H1 (cell line): ENCODE data around the gene PLCB1. TPM values are rescaled to one million over a fixed set of nuclear protein-coding genes. Genes with fewer than 3 reads are reported as not detected.

Experiments used
- CTCF ChIA-PET: fragments of 300-600 bp; sonication (Branson Sonifier 250); formaldehyde crosslinking; loops from one replicate; lab custom pipeline; 2021; ENCODE audit not compliant: partially characterized antibody; lab: Charles Lee
- POLR2A ChIA-PET: fragments of 300-600 bp; sonication (Branson Sonifier 250); formaldehyde crosslinking; loops from one replicate; lab custom pipeline; 2021; ENCODE audit warnings: inconsistent platforms; ENCODE audit not compliant: partially characterized antibody; lab: Charles Lee
- DNase-seq, 2 experiments: peaks; one replicate each; pipeline versions ENCODE4 v3.0.0 to v3.0.0-alpha.2; 2010 to 2022; ENCODE audit warnings: low spot score in 2 of 2, low read depth in 1 of 2, mixed read lengths in 1 of 2
- FAIRE-seq: peaks from 2 replicates; lab custom pipeline; 2011; peaks lifted over from hg19 to GRCh38; lab: Jason Lieb, UNC
- H2AFZ ChIP-seq: 2 replicates; pipeline ENCODE4 v1.8.1; 2012; ENCODE audit warnings: low read length, inconsistent platforms
- H2AK5ac ChIP-seq: 2 replicates; pipeline ENCODE4 v1.6.1; 2013; ENCODE audit warnings: low read depth, low read length
- H2BK120ac ChIP-seq: replicated peaks from 2 replicates; pipeline ENCODE3; 2013; ENCODE audit warnings: low read depth, low read length, inconsistent platforms
- H2BK12ac ChIP-seq: 2 replicates; pipeline ENCODE4 v1.6.1; 2013; ENCODE audit warnings: low read depth, low read length
- H2BK15ac ChIP-seq: 2 replicates; pipeline ENCODE4 v1.6.1; 2013; ENCODE audit warnings: low read length
- H2BK20ac ChIP-seq: 2 replicates; pipeline ENCODE4 v1.6.1; 2013; ENCODE audit warnings: low read length
- H2BK5ac ChIP-seq: 2 replicates; pipeline ENCODE4 v1.6.1; 2013; ENCODE audit warnings: low read depth, low read length
- H3K14ac ChIP-seq: 2 replicates; pipeline ENCODE4 v1.6.1; 2013; ENCODE audit warnings: inconsistent platforms; ENCODE audit not compliant: insufficient read length
- H3K18ac ChIP-seq: 2 replicates; pipeline ENCODE4 v1.6.1; 2013; ENCODE audit warnings: low read length; ENCODE audit errors: extremely low read depth
- H3K23ac ChIP-seq: 2 replicates; pipeline ENCODE4 v1.6.1; 2013; ENCODE audit warnings: inconsistent platforms; ENCODE audit not compliant: insufficient read length
- H3K23me2 ChIP-seq: 2 replicates; pipeline ENCODE4 v1.6.1; 2013; ENCODE audit warnings: low read depth, low read length
- H3K27ac ChIP-seq: 2 replicates; pipeline ENCODE4 v1.6.1; 2011; ENCODE audit warnings: low read depth, low read length, inconsistent platforms
- H3K27me3 ChIP-seq, 4 experiments: replicated peaks in 1 of 4; 1 replicate in 1 of 4; 2 replicates in 3 of 4; pipeline versions ENCODE4 v1.6.1 to v1.8.1; 2011 to 2013; ENCODE audit warnings: low read length in 3 of 4, mild to moderate bottlenecking in 3 of 4, inconsistent platforms in 2 of 4, mixed read lengths in 2 of 4, moderate library complexity in 1 of 4; ENCODE audit not compliant: control insufficient read depth in 3 of 4, insufficient read depth in 3 of 4; ENCODE audit errors: extremely low read depth in 1 of 4
- H3K36me3 ChIP-seq, 4 experiments: 2 replicates each; pipeline versions ENCODE4 v1.6.1 to v1.8.1; 2011 to 2013; ENCODE audit warnings: mild to moderate bottlenecking in 4 of 4, low read length in 3 of 4, moderate library complexity in 2 of 4, control low read depth in 1 of 4, inconsistent platforms in 1 of 4; ENCODE audit not compliant: insufficient read depth in 4 of 4, control insufficient read depth in 2 of 4
- H3K4ac ChIP-seq: replicated peaks from 2 replicates; pipeline ENCODE3; 2013; ENCODE audit warnings: low read length, low read depth, mixed read lengths, inconsistent platforms; ENCODE audit not compliant: insufficient read length
- H3K4me1 ChIP-seq, 4 experiments: replicated peaks in 1 of 4; 1 replicate in 1 of 4; 2 replicates in 3 of 4; pipeline versions ENCODE4 v1.6.1 to v1.8.1; 2011 to 2013; ENCODE audit warnings: low read length in 3 of 4, inconsistent platforms in 2 of 4, mixed read lengths in 1 of 4; ENCODE audit not compliant: insufficient read depth in 4 of 4, control insufficient read depth in 3 of 4
- H3K4me2 ChIP-seq, 2 experiments: 2 replicates each; pipeline versions ENCODE4 v1.6.1 to v1.8.1; 2011 to 2013; ENCODE audit warnings: low read depth in 2 of 2, low read length in 2 of 2, control low read depth in 1 of 2, inconsistent platforms in 1 of 2, mild to moderate bottlenecking in 1 of 2; ENCODE audit not compliant: insufficient read depth in 1 of 2
- H3K4me3 ChIP-seq, 4 experiments: fragments of 200-600, 300-600 bp in 1 of 4; sonication (generic), shearing (Covaris generic), sonication (Bioruptor Twin) in 1 of 4; 2 replicates each; pipeline versions ENCODE4 v1.5.1 to v1.8.1; 2011 to 2016; ENCODE audit warnings: low read length in 4 of 4, low read depth in 3 of 4, control low read depth in 2 of 4, inconsistent platforms in 2 of 4, mild to moderate bottlenecking in 2 of 4, mixed read lengths in 1 of 4, moderate library complexity in 1 of 4; ENCODE audit not compliant: insufficient read depth in 2 of 4; ENCODE audit errors: extremely low read depth in 1 of 4
- H3K56ac ChIP-seq: replicated peaks from 2 replicates; pipeline ENCODE3; 2013; ENCODE audit warnings: low read depth, mild to moderate bottlenecking, mixed read lengths, low read length, inconsistent platforms; ENCODE audit not compliant: insufficient read length
- H3K79me1 ChIP-seq: 2 replicates; pipeline ENCODE4 v1.6.1; 2013; ENCODE audit warnings: low read depth, low read length, control low read depth
- H3K79me2 ChIP-seq, 2 experiments: 2 replicates each; pipeline versions ENCODE4 v1.6.1 to v1.8.1; 2012 to 2013; ENCODE audit warnings: low read length in 2 of 2, mild to moderate bottlenecking in 2 of 2, inconsistent platforms in 1 of 2; ENCODE audit not compliant: insufficient read depth in 2 of 2, control insufficient read depth in 1 of 2
- H3K9ac ChIP-seq, 4 experiments: replicated peaks in 1 of 4; 1 replicate in 1 of 4; 2 replicates in 3 of 4; pipeline versions ENCODE4 v1.6.1 to v1.8.1; 2011 to 2013; ENCODE audit warnings: low read depth in 3 of 4, low read length in 3 of 4, control low read depth in 2 of 4, mild to moderate bottlenecking in 2 of 4, moderate library complexity in 2 of 4, inconsistent platforms in 1 of 4; ENCODE audit errors: extremely low read depth in 1 of 4
- H3K9me3 ChIP-seq, 2 experiments: 2 replicates each; pipeline versions ENCODE4 v1.6.1 to v1.8.1; 2012 to 2013; ENCODE audit warnings: mild to moderate bottlenecking in 2 of 2, moderate library complexity in 2 of 2, control low read depth in 1 of 2, inconsistent platforms in 1 of 2, low read depth in 1 of 2, low read length in 1 of 2, mixed read lengths in 1 of 2; ENCODE audit not compliant: insufficient read depth in 2 of 2
- H4K20me1 ChIP-seq, 2 experiments: replicated peaks in 1 of 2; 2 replicates each; pipeline versions ENCODE3 to v1.8.1; 2011 to 2013; ENCODE audit warnings: inconsistent platforms in 2 of 2, low read length in 2 of 2, mild to moderate bottlenecking in 1 of 2; ENCODE audit not compliant: insufficient read depth in 2 of 2, control insufficient read depth in 1 of 2
- H4K5ac ChIP-seq: 2 replicates; pipeline ENCODE4 v1.6.1; 2013; ENCODE audit warnings: low read length, low read depth, mixed read lengths, inconsistent platforms; ENCODE audit not compliant: insufficient read length
- H4K8ac ChIP-seq: 2 replicates; pipeline ENCODE4 v1.8.0; 2013; ENCODE audit warnings: mild to moderate bottlenecking, moderate library complexity, low read length, inconsistent platforms; ENCODE audit not compliant: insufficient read depth; ENCODE audit errors: extremely low read depth
- H4K91ac ChIP-seq: replicated peaks from 2 replicates; pipeline ENCODE3; 2013; ENCODE audit warnings: low read length, mixed read lengths, inconsistent platforms; ENCODE audit not compliant: insufficient read length
- BCL11A ChIP-seq, 2 experiments: IDR thresholded peaks; one replicate each; pipeline ENCODE4 v1.6.1; 2011; ENCODE audit warnings: low read depth in 2 of 2, low read length in 2 of 2, mild to moderate bottlenecking in 2 of 2
- BRCA1 ChIP-seq: IDR thresholded peaks from 2 replicates; pipeline ENCODE4 v1.6.1; 2012; ENCODE audit warnings: low read depth, low read length, improper control_type of control experiment
- CHD2 ChIP-seq: IDR thresholded peaks from 2 replicates; pipeline ENCODE4 v1.6.1; 2012; ENCODE audit warnings: low read length, improper control_type of control experiment
- HDAC2 ChIP-seq, 2 experiments: fragments of 300-600 bp in 1 of 2; sonication (generic) in 1 of 2; IDR thresholded peaks; 2 replicates each; pipeline ENCODE4 v1.6.1; 2011 to 2012; ENCODE audit warnings: low read depth in 2 of 2, low read length in 2 of 2, mild to moderate bottlenecking in 2 of 2, moderate library complexity in 2 of 2, borderline replicate concordance in 1 of 2, inconsistent platforms in 1 of 2
- JUN ChIP-seq: IDR thresholded peaks from 2 replicates; pipeline ENCODE4 v1.6.1; 2011; ENCODE audit warnings: low read depth, mild to moderate bottlenecking, improper control_type of control experiment, low read length
- JUND ChIP-seq: IDR thresholded peaks from 2 replicates; pipeline ENCODE4 v1.6.1; 2011; ENCODE audit warnings: mild to moderate bottlenecking, improper control_type of control experiment, low read length
- SRF ChIP-seq: IDR thresholded peaks from 2 replicates; pipeline ENCODE4 v1.6.1; 2011; ENCODE audit warnings: mild to moderate bottlenecking, low read depth, low read length, moderate library complexity
- WGBS, 2 experiments: shearing (Covaris generic) in 1 of 2; methylation state at CpG; one replicate each; pipeline versions ENCODE4 v1.1.6 to v1.1.7; 2013 to 2015; ENCODE audit warnings: low lambda C conversion rate in 2 of 2, mixed read lengths in 2 of 2, inconsistent platforms in 1 of 2, low coverage in 1 of 2, missing lambda C conversion rate in 1 of 2; ENCODE audit not compliant: insufficient replicate concordance in 2 of 2, insufficient coverage in 1 of 2, insufficient read length in 1 of 2; ENCODE audit errors: extremely low coverage in 1 of 2, missing lambda C conversion rate in 1 of 2; 5-methylcytosine and 5-hydroxymethylcytosine counted together
- polyA plus RNA-seq, 7 experiments: library from polyadenylated mRNA; depleted of rRNA in 3 of 7; stranded (reverse) in 5 of 7; unstranded in 2 of 7; fragments of >200 nt in 5 of 7; fragments of 200-250 nt in 2 of 7; gene quantifications; 1 replicate in 5 of 7; 2 replicates in 1 of 7; 4 replicates in 1 of 7; pipeline versions ENCODE4 v1.2.1 to v1.2.3, GENCODE V29; 2011 to 2013; ENCODE audit warnings: missing spikeins in 2 of 7, mixed read lengths in 2 of 7
- total RNA-seq: library from RNA; stranded (reverse); fragmentation: NEBNext Ultra II Directional; extraction: Animal tissue kit (Norgen Biotek cat#: 25700); gene quantifications from 2 replicates; pipeline ENCODE4 v1.2.1, GENCODE V29; 2021

Gene PLCB1
- total and polyA plus RNA-seq, 2 of the 8 experiments (the other 6 are each of a cell fraction or from before 2014, with no cell fraction given), result 2.6 to 9.1 TPM

DNA sequence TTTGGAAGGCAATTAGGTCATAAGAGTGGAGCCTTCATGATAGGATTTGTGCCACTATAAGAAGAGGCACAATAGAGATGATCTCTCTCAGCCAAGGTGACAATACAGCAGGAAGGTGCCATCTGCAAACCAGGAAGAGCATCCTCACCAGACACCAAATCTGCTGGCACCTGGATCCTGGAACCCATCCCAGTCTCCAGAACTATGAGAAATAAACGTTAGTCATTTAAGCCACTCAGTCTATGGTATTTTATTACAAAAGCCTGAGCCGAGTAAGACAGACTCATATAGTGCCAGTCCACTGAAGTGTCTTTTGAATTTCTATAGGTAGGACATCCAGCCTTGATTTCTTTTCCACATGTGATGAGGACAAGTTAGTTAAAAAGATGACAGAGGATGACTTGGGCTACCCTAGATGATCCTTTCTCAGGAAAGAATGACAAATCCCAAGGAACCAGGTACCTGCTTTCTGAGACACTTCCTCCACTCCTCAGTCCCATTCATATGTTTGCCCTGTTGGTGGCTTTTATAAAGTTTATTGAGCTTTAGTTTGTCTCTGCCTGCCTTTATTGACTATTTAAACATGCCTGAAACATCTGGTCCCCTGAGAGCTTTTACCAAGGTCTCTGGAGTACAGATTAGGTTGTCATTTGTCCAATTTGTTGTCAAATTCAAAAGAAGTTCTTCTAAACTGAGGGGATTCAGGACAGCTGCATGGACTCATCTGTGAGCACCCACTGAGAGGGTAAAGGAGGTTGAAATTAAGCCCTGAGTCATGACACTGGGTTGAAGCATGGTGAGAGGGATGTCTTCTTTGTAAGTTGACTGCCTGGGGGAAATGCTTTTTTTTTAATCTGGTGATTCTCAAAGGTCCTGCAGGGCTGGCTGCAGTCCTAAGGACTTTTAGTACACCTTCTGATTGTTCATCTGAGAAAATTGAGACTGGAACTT is 771.9 kb downstream of the PLCB1 start:
- no peak for FAIRE-seq
- Histone ChIP-seq H3K27ac (no peak overlapping the region), H3K9ac (no peak overlapping the region), H3K79me1 (no peaks in the 10 kb centered on the region), H3K23me2 (no peaks in the 10 kb centered on the region), H4K8ac (no peak overlapping the region), H2BK12ac (no peak overlapping the region), H2AFZ (no peak overlapping the region), H3K27me3 (no peaks in the 10 kb centered on the region; a peak in 1 of 7 replicates), H3K79me2 (no peaks in the 10 kb centered on the region), H3K23ac (no peak overlapping the region), H3K36me3 (no peaks in the 10 kb centered on the region)
- POLR2A ChIA-PET, result no interaction called here
- no peak for TF ChIP-seq HDAC2 (IDR thresholded peaks at IDR 0.05; ENCODE audit: borderline replicate concordance in 1 of 2, low read depth in 2 of 2, low read length in 2 of 2)
- no peak for TF ChIP-seq SRF
- TF ChIP-seq BRCA1, result no peak
- TF ChIP-seq BCL11A (IDR thresholded peaks at IDR 0.05; ENCODE audit: low read depth in 2 of 2, low read length in 2 of 2), result no peak
- TF ChIP-seq JUN, result no peak
- TF ChIP-seq CHD2, result no peak
- TF ChIP-seq JUND, result no peak
- TF ChIP-seq, all 59 proteins: peak for 0
- Histone ChIP-seq H3K56ac (no peak overlapping the region), H4K91ac (no peak overlapping the region), H3K4me2 (no peak overlapping the region), H3K4ac (no peak overlapping the region), H2BK120ac (no peak overlapping the region), H3K14ac (no peak overlapping the region), H2BK20ac (no peak overlapping the region), H3K4me3 (no peak overlapping the region), H3K9me3 (no peaks in the 10 kb centered on the region), H2BK5ac (no peak overlapping the region), H2BK15ac (no peak overlapping the region), H3K4me1 (peaks cover 0 to 6% (median 0%) of the 10 kb centered on the region in 4 experiments; a peak in 2 of 7 replicates), H4K5ac (no peak overlapping the region), H3K18ac (no peak overlapping the region), H2AK5ac (no peak overlapping the region), H4K20me1 (no peaks in the 10 kb centered on the region)
- DNase-seq, result no peak
- CTCF ChIA-PET, result no interaction called here
- 85% methylated on average over 2 of the region's 2 CpGs; no CpG with 5 or more reads in 1 of the 2 experiments for WGBS, 2 experiments
